Hippocampal formation (tissue), 2 donors: ENCODE measurements around the gene SGSM1.
"Not testable (repeated sequence)": the region's sequence is repeated elsewhere in the genome, so short reads cannot be mapped to it uniquely, and the experiment has no call there.

ENCODE experiments used
- DNase-seq, 2 donors: peaks; one replicate each; lab custom pipeline; 2025; lab: John Stamatoyannopoulos, UW

The SGSM1 gene

GRCh38 chr22:24834845-24835570, 29.0 kb downstream of the SGSM1 start:
- no peak for DNase-seq

- DNase-seq, result no peak
Observed at GRCh38 chr22:24836282-24836681, 30.3 kb downstream of the SGSM1 start.

GRCh38 chr22:24837517-24837916, 31.5 kb downstream of the SGSM1 start:
- not testable (repeated sequence) for DNase-seq

GRCh38 chr22:24841261-24841660, 35.2 kb downstream of the SGSM1 start:
- no peak for DNase-seq

GRCh38 chr22:24843048-24843447, 37.0 kb downstream of the SGSM1 start:
- DNase-seq, result no peak

GRCh38 chr22:24845041-24845898, 39.3 kb downstream of the SGSM1 start:
- no peak for DNase-seq

GRCh38 chr22:24847490-24847889, 41.5 kb downstream of the SGSM1 start:
- no peak for DNase-seq

GRCh38 chr22:24848559-24849168, 42.7 kb downstream of the SGSM1 start:
- no peak for DNase-seq

- DNase-seq, result no peak
Observed at GRCh38 chr22:24855794-24856193, 49.8 kb downstream of the SGSM1 start.

GRCh38 chr22:24857576-24857975, 51.6 kb downstream of the SGSM1 start:
- no peak for DNase-seq

- no peak for DNase-seq
Observed at GRCh38 chr22:24859587-24859986, 53.6 kb downstream of the SGSM1 start.

GRCh38 chr22:24865508-24865907, 59.5 kb downstream of the SGSM1 start:
- no peak for DNase-seq

- DNase-seq, result no peak
Observed at GRCh38 chr22:24867323-24868022, 61.5 kb downstream of the SGSM1 start.

- no peak for DNase-seq
Observed at GRCh38 chr22:24868979-24869378, 63.0 kb downstream of the SGSM1 start.

GRCh38 chr22:24871611-24872205, 65.7 kb downstream of the SGSM1 start:
- DNase-seq, result no peak

- no peak for DNase-seq
Observed at GRCh38 chr22:24873226-24873625, 67.2 kb downstream of the SGSM1 start.

GRCh38 chr22:24875862-24876506, 70.0 kb downstream of the SGSM1 start:
- DNase-seq, result no peak

- DNase-seq, result no peak
Observed at GRCh38 chr22:24876700-24877099, 70.7 kb downstream of the SGSM1 start.

- no peak for DNase-seq
Observed at GRCh38 chr22:24878969-24879368, 73.0 kb downstream of the SGSM1 start.

- no peak for DNase-seq
Observed at GRCh38 chr22:24883432-24883831, 77.4 kb downstream of the SGSM1 start.

- no peak for DNase-seq
Observed at GRCh38 chr22:24887260-24887659, 81.2 kb downstream of the SGSM1 start.
